Immature natural killer cell (primary cell): ENCODE results near the gene TMEM108. TPM values are rescaled to one million over a fixed set of nuclear protein-coding genes. Genes with fewer than 3 reads are reported as not detected.

ENCODE experiments used
- DNase-seq, 3 donors: peaks; one replicate each; pipeline ENCODE4 v3.0.0; 2022; ENCODE audit warnings: mixed read lengths in 1 of 3
- H3K27ac Mint-ChIP-seq, 6 donors: one replicate each; pipeline ENCODE4 v1.8.0; 2020; ENCODE audit warnings: mixed read lengths in 6 of 6, mild to moderate bottlenecking in 5 of 6, inconsistent platforms in 4 of 6, moderate library complexity in 3 of 6
- H3K27me3 Mint-ChIP-seq, 3 donors: one replicate each; pipeline ENCODE4 v1.8.0; 2020 to 2021; ENCODE audit warnings: low read depth in 3 of 3, mild to moderate bottlenecking in 3 of 3, mixed read lengths in 3 of 3, moderate library complexity in 3 of 3, inconsistent platforms in 1 of 3
- H3K36me3 Mint-ChIP-seq, 3 donors: one replicate each; pipeline ENCODE4 v1.8.0; 2020; ENCODE audit warnings: mixed read lengths in 3 of 3, inconsistent platforms in 2 of 3, mild to moderate bottlenecking in 2 of 3
- H3K4me1 Mint-ChIP-seq, 2 donors: one replicate each; pipeline ENCODE4 v1.8.0; 2020; ENCODE audit warnings: inconsistent platforms in 2 of 2, mild to moderate bottlenecking in 2 of 2, mixed read lengths in 2 of 2, moderate library complexity in 1 of 2
- H3K4me3 Mint-ChIP-seq, 5 donors: one replicate each; pipeline ENCODE4 v1.8.0; 2020; ENCODE audit warnings: mild to moderate bottlenecking in 5 of 5, mixed read lengths in 5 of 5, inconsistent platforms in 3 of 5, moderate library complexity in 3 of 5
- H3K9me3 Mint-ChIP-seq, 6 donors: one replicate each; pipeline ENCODE4 v1.8.0; 2020; ENCODE audit warnings: mild to moderate bottlenecking in 6 of 6, mixed read lengths in 6 of 6, inconsistent platforms in 4 of 6, moderate library complexity in 3 of 6
- polyA plus RNA-seq, 3 donors: library from polyadenylated mRNA; unstranded; fragments of 300-500 nt; fragmentation: Illumina TruSeq; gene quantifications; one replicate each; pipeline ENCODE4 v1.2.3, GENCODE V29; 2021

TMEM108 gene
- polyA plus RNA-seq, 3 donors from 2014 or later, result 0.16 TPM; not detected in 2

- peaks cover 0 to 3% (median 2%) of the 10 kb centered on the region in 3 donors for H3K27me3 Mint-ChIP-seq
- no peaks in the 10 kb centered on the region for H3K36me3 Mint-ChIP-seq
- H3K27ac Mint-ChIP-seq, result no peak overlapping the region
- peaks cover 4 to 6% of the 10 kb centered on the region in 2 donors for H3K4me1 Mint-ChIP-seq
- no peak for DNase-seq
- peaks cover 0 to 7% (median 0%) of the 10 kb centered on the region in 6 donors for H3K9me3 Mint-ChIP-seq
- H3K4me3 Mint-ChIP-seq, result no peak overlapping the region
These were observed 171.8 kb downstream of the TMEM108 start for GRCh38 chr3:133209871-133210550.

- DNase-seq, result no peak
- Mint-ChIP-seq H3K27me3 (peaks cover 0 to 2% (median 0%) of the 10 kb centered on the region in 3 donors), H3K27ac (no peak overlapping the region)
These were observed 172.5 kb downstream of the TMEM108 start for GRCh38 chr3:133210656-133211055.

GRCh38 chr3:133211449-133211848, 173.3 kb downstream of the TMEM108 start:
- Mint-ChIP-seq H3K27ac (no peak overlapping the region), H3K4me3 (no peak overlapping the region), H3K4me1 (peaks cover 4 to 6% of the 10 kb centered on the region in 2 donors), H3K36me3 (no peaks in the 10 kb centered on the region), H3K9me3 (peaks cover 0 to 7% (median 0%) of the 10 kb centered on the region in 6 donors), H3K27me3 (peaks cover 0 to 2% (median 0%) of the 10 kb centered on the region in 3 donors)
- DNase-seq, result no peak

More at GRCh38 chr3:133210656-133211055, 172.5 kb downstream of the TMEM108 start:
- H3K36me3 Mint-ChIP-seq, result no peaks in the 10 kb centered on the region
- H3K4me3 Mint-ChIP-seq, result no peak overlapping the region
- H3K9me3 Mint-ChIP-seq, result peaks cover 0 to 7% (median 0%) of the 10 kb centered on the region in 6 donors
- peaks cover 4 to 6% of the 10 kb centered on the region in 2 donors for H3K4me1 Mint-ChIP-seq

- Mint-ChIP-seq H3K36me3 (no peaks in the 10 kb centered on the region), H3K27ac (no peak overlapping the region)
These were observed 173.7 kb downstream of the TMEM108 start for GRCh38 chr3:133211856-133212255.

GRCh38 chr3:133213937-133214336, 175.7 kb downstream of the TMEM108 start:
- Mint-ChIP-seq H3K27ac (no peak overlapping the region), H3K36me3 (no peaks in the 10 kb centered on the region), H3K4me3 (no peak overlapping the region), H3K4me1 (peaks cover 4 to 6% of the 10 kb centered on the region in 2 donors), H3K9me3 (peaks cover 0 to 15% (median under 1%) of the 10 kb centered on the region in 6 donors), H3K27me3 (peaks cover 0 to 2% (median 0%) of the 10 kb centered on the region in 3 donors)
- no peak for DNase-seq

More at GRCh38 chr3:133211856-133212255, 173.7 kb downstream of the TMEM108 start:
- Mint-ChIP-seq H3K4me1 (peaks cover 4 to 6% of the 10 kb centered on the region in 2 donors), H3K4me3 (no peak overlapping the region), H3K9me3 (peaks cover 0 to 7% (median 0%) of the 10 kb centered on the region in 6 donors), H3K27me3 (peaks cover 0 to 2% (median 0%) of the 10 kb centered on the region in 3 donors)
- no peak for DNase-seq

GRCh38 chr3:133227813-133228212, 189.6 kb downstream of the TMEM108 start:
- Mint-ChIP-seq H3K27ac (no peak overlapping the region), H3K9me3 (peaks cover 2 to 21% (median 9%) of the 10 kb centered on the region in 6 donors), H3K4me3 (no peak overlapping the region), H3K27me3 (peaks cover 0 to 2% (median 2%) of the 10 kb centered on the region in 3 donors), H3K36me3 (no peaks in the 10 kb centered on the region), H3K4me1 (no peaks in the 10 kb centered on the region)
- no peak for DNase-seq

GRCh38 chr3:133230195-133230594, 192.0 kb downstream of the TMEM108 start:
- Mint-ChIP-seq H3K27me3 (peaks cover 0 to 2% (median 2%) of the 10 kb centered on the region in 3 donors), H3K4me3 (no peak overlapping the region), H3K27ac (no peak overlapping the region), H3K4me1 (no peaks in the 10 kb centered on the region), H3K9me3 (peaks cover 0 to 6% (median 2%) of the 10 kb centered on the region in 6 donors), H3K36me3 (no peaks in the 10 kb centered on the region)
- no peak for DNase-seq

- Mint-ChIP-seq H3K27me3 (peaks cover 0 to 3% (median 1%) of the 10 kb centered on the region in 3 donors), H3K27ac (no peak overlapping the region), H3K36me3 (no peaks in the 10 kb centered on the region), H3K9me3 (peaks cover 0 to 2% (median 0%) of the 10 kb centered on the region in 6 donors), H3K4me3 (no peak overlapping the region), H3K4me1 (no peaks in the 10 kb centered on the region)
- no peak for DNase-seq
These were observed 198.7 kb downstream of the TMEM108 start for GRCh38 chr3:133236901-133237300.

GRCh38 chr3:133237380-133237779, 199.2 kb downstream of the TMEM108 start:
- Mint-ChIP-seq H3K27ac (no peak overlapping the region), H3K4me3 (no peak overlapping the region), H3K9me3 (peaks cover 0 to 4% (median 0%) of the 10 kb centered on the region in 6 donors), H3K27me3 (peaks cover 0 to 3% (median 1%) of the 10 kb centered on the region in 3 donors), H3K36me3 (no peaks in the 10 kb centered on the region), H3K4me1 (no peaks in the 10 kb centered on the region)
- DNase-seq, result no peak

GRCh38 chr3:133238015-133238414, 199.8 kb downstream of the TMEM108 start:
- Mint-ChIP-seq H3K4me1 (no peaks in the 10 kb centered on the region), H3K27me3 (peaks cover under 1 to 3% (median 2%) of the 10 kb centered on the region in 3 donors), H3K36me3 (no peaks in the 10 kb centered on the region), H3K27ac (no peak overlapping the region), H3K9me3 (peaks cover 0 to 4% (median 0%) of the 10 kb centered on the region in 6 donors), H3K4me3 (no peak overlapping the region)
- no peak for DNase-seq

- Mint-ChIP-seq H3K27me3 (peaks cover 0 to 2% (median 2%) of the 10 kb centered on the region in 3 donors), H3K4me3 (no peak overlapping the region), H3K36me3 (no peaks in the 10 kb centered on the region), H3K27ac (no peak overlapping the region), H3K4me1 (no peaks in the 10 kb centered on the region), H3K9me3 (peaks cover 0 to 14% (median 0%) of the 10 kb centered on the region in 6 donors)
- DNase-seq, result no peak
These were observed 207.9 kb downstream of the TMEM108 start for GRCh38 chr3:133246119-133246518.

- Mint-ChIP-seq H3K4me1 (no peaks in the 10 kb centered on the region), H3K27me3 (peaks cover 0 to 2% (median 2%) of the 10 kb centered on the region in 3 donors), H3K27ac (no peak overlapping the region), H3K36me3 (no peaks in the 10 kb centered on the region), H3K4me3 (no peak overlapping the region), H3K9me3 (peaks cover 0 to 14% (median 0%) of the 10 kb centered on the region in 6 donors)
- DNase-seq, result no peak
These were observed 208.6 kb downstream of the TMEM108 start for GRCh38 chr3:133246773-133247172.

GRCh38 chr3:133248389-133248788, 210.2 kb downstream of the TMEM108 start:
- DNase-seq, result no peak
- H3K36me3 Mint-ChIP-seq, result no peaks in the 10 kb centered on the region
- H3K9me3 Mint-ChIP-seq, result peaks cover 0 to 10% (median 0%) of the 10 kb centered on the region in 6 donors
- peaks cover 0 to 5% (median 0%) of the 10 kb centered on the region in 3 donors for H3K27me3 Mint-ChIP-seq
- H3K4me1 Mint-ChIP-seq, result no peaks in the 10 kb centered on the region
- H3K4me3 Mint-ChIP-seq, result no peak overlapping the region
- no peak overlapping the region for H3K27ac Mint-ChIP-seq

GRCh38 chr3:133249490-133249889, 211.3 kb downstream of the TMEM108 start:
- Mint-ChIP-seq H3K4me3 (no peak overlapping the region), H3K9me3 (peaks cover 0 to 7% (median 0%) of the 10 kb centered on the region in 6 donors), H3K27me3 (peaks cover 0 to 6% (median 0%) of the 10 kb centered on the region in 3 donors), H3K36me3 (no peaks in the 10 kb centered on the region), H3K27ac (no peak overlapping the region), H3K4me1 (no peaks in the 10 kb centered on the region)
- no peak for DNase-seq
